WTC11 (cell line): ENCODE measurements around the gene CLMP. TPM values are rescaled to one million over a fixed set of nuclear protein-coding genes. Genes with fewer than 3 reads are reported as not detected.

Experiments used
- ATAC-seq: fragments of 200-7000 bp; cut with Tn5 transposase; 2 replicates; pipeline ENCODE4 v1.10.0; 2021; ENCODE audit warnings: mild to moderate bottlenecking, moderate library complexity
- CTCF ChIA-PET: fragments of 300-600 bp; sonication (Branson Sonifier 250); formaldehyde crosslinking; loops from one replicate; lab custom pipeline; 2021; ENCODE audit warnings: antibody characterized with exemption; lab: Charles Lee
- POLR2A ChIA-PET: fragments of 350-600 bp; sonication (Branson Sonifier 250); formaldehyde crosslinking; loops from one replicate; lab custom pipeline; 2021; ENCODE audit warnings: antibody characterized with exemption; lab: Charles Lee
- DNase-seq: peaks from one replicate; pipeline ENCODE4 v3.0.0; 2021; ENCODE audit warnings: low spot score
- H3K27ac Mint-ChIP-seq: 2 replicates; pipeline ENCODE4 v1.8.0; 2021; ENCODE audit warnings: mixed read lengths
- H3K27me3 Mint-ChIP-seq: 2 replicates; pipeline ENCODE4 v1.8.0; 2021; ENCODE audit warnings: low read depth, mild to moderate bottlenecking, moderate library complexity, mixed read lengths
- H3K36me3 Mint-ChIP-seq: 2 replicates; pipeline ENCODE4 v1.8.0; 2021; ENCODE audit warnings: mixed read lengths
- H3K4me1 Mint-ChIP-seq: 2 replicates; pipeline ENCODE4 v1.8.0; 2022; ENCODE audit warnings: mixed read lengths
- H3K4me3 Mint-ChIP-seq: 2 replicates; pipeline ENCODE4 v1.8.0; 2021; ENCODE audit warnings: mild to moderate bottlenecking, moderate library complexity, mixed read lengths
- H3K9me3 Mint-ChIP-seq: 2 replicates; pipeline ENCODE4 v1.8.0; 2021; ENCODE audit warnings: mixed read lengths
- CBFB ChIP-seq: sonication (generic); formaldehyde crosslinking; IDR thresholded peaks from 2 replicates; pipeline ENCODE4 v1.8.1; 2022; ENCODE audit warnings: mild to moderate bottlenecking, low read depth, missing genetic modification reagents
- CREM ChIP-seq: sonication (generic); formaldehyde crosslinking; IDR thresholded peaks from 2 replicates; pipeline ENCODE4 v1.8.1; 2022; ENCODE audit warnings: mild to moderate bottlenecking, missing genetic modification reagents, moderate library complexity
- GTF2I ChIP-seq: fragments of 250-450 bp; sonication (Bioruptor Pico); conservative IDR thresholded peaks from 2 replicates; pipeline ENCODE4 v1.4.0; 2021; ENCODE audit warnings: mild to moderate bottlenecking
- NR1H2 ChIP-seq: sonication (generic); formaldehyde crosslinking; IDR thresholded peaks from 2 replicates; pipeline ENCODE4 v1.9.0; 2021; ENCODE audit warnings: mild to moderate bottlenecking, moderate library complexity, missing genetic modification reagents
- PRRX2 ChIP-seq: fragments of 250-450 bp; sonication (Bioruptor Pico); IDR thresholded peaks from 2 replicates; pipeline ENCODE4 v1.8.0; 2021; ENCODE audit warnings: mild to moderate bottlenecking
- SOX15 ChIP-seq: fragments of 250-450 bp; sonication (Bioruptor Pico); IDR thresholded peaks from 2 replicates; pipeline ENCODE4 v1.9.0; 2021; ENCODE audit warnings: mild to moderate bottlenecking
- TCF7 ChIP-seq: sonication (generic); formaldehyde crosslinking; IDR thresholded peaks from 2 replicates; pipeline ENCODE4 v1.8.0; 2022; ENCODE audit warnings: mild to moderate bottlenecking, low read depth, missing genetic modification reagents, moderate library complexity
- ZNF219 ChIP-seq: sonication (generic); formaldehyde crosslinking; IDR thresholded peaks from 2 replicates; pipeline ENCODE4 v1.8.0; 2023; ENCODE audit warnings: missing genetic modification reagents, mild to moderate bottlenecking, borderline replicate concordance
- total RNA-seq: library from RNA; stranded (reverse); gene quantifications from 3 replicates; pipeline ENCODE4 v1.2.3, GENCODE V29; 2021
- TF ChIP-seq, protein P1 (sequence below): sonication (generic); formaldehyde crosslinking; IDR thresholded peaks from 2 replicates; pipeline ENCODE4 v1.8.1; 2023; ENCODE audit warnings: mild to moderate bottlenecking, missing genetic modification reagents, moderate library complexity
- TF ChIP-seq, protein P2 (sequence below): sonication (generic); formaldehyde crosslinking; IDR thresholded peaks from 2 replicates; pipeline ENCODE4 v1.8.0; 2023; ENCODE audit warnings: missing genetic modification reagents, mild to moderate bottlenecking, borderline replicate concordance
- TF ChIP-seq, protein P3 (sequence below): sonication (generic); formaldehyde crosslinking; IDR thresholded peaks from 2 replicates; pipeline ENCODE4 v1.8.0; 2022; ENCODE audit warnings: mild to moderate bottlenecking, missing genetic modification reagents
- TF ChIP-seq, protein P4 (sequence below): sonication (generic); formaldehyde crosslinking; IDR thresholded peaks from 2 replicates; pipeline ENCODE4 v1.8.1; 2022; ENCODE audit warnings: mild to moderate bottlenecking, missing genetic modification reagents, moderate library complexity, borderline replicate concordance
- TF ChIP-seq, protein P5 (sequence below): sonication (generic); formaldehyde crosslinking; IDR thresholded peaks from 2 replicates; pipeline ENCODE4 v1.8.1; 2023; ENCODE audit warnings: mild to moderate bottlenecking, missing genetic modification reagents
- TF ChIP-seq, protein P6 (sequence below): sonication (generic); formaldehyde crosslinking; IDR thresholded peaks from 2 replicates; pipeline ENCODE4 v1.8.1; 2023; ENCODE audit warnings: mild to moderate bottlenecking, missing genetic modification reagents, moderate library complexity

Gene CLMP
- total RNA-seq, 1 experiment from 2014 or later: 20.0 TPM

DNA sequence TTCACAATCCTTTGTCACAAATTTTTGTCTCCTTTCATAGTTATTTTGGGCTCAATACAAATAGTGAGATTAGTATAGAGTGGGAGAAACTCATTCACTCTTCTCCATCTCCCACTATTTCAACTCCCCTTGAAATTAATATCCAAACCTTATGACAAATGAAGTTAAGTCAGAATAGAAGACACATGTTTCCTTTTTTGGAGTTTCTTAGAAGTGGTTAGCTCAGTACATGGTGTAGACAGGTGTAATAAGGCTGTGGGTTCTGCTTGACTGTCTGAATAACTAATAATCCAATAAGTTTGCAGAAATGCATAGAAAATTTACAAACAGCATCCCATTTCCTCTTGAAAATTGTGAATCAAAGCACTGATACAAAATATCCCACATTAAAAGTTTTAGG is 122.3 kb downstream of the CLMP start (continued):
- TF ChIP-seq ZNF219 (CRISPR knock-in tag) (no peak), TCF7 (CRISPR knock-in tag) (no peak)

DNA sequence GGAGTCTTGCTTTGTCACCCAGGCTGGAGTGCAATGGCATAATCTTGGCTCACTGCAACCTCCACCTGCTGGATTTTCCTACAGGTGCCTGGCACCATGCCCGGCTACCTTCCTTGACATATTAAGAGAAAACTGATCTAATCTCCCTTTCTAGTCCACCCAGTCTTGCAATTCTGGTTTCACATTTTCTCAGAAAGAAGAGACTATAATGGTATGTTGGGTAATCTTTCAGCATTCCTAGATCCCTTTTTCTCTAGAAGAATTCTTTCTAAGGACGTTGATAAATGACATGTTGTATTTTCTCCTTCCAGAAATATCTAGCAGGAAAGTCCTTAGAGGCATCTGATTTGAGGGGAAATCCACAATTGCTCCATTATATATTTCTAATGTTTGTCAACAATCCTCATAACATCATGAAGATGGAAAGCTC is 122.7 kb downstream of the CLMP start:
- Mint-ChIP-seq H3K36me3 (peaks cover 5% of the 10 kb centered on the region; the same call in 1 of the 2 replicates), H3K9me3 (no peaks in the 10 kb centered on the region), H3K27ac (no peak overlapping the region)

More for the DNA sequence above, 122.7 kb downstream of the CLMP start:
- Mint-ChIP-seq H3K4me1 (peaks cover 36% of the 10 kb centered on the region), H3K27me3 (no peaks in the 10 kb centered on the region)
- POLR2A ChIA-PET: interaction anchor here (0.6 kb wide), 1 partner anchor 17 kb away, joined by 5 read pairs; no protein-coding TSS in a partner anchor
- TF ChIP-seq, protein P1, sequence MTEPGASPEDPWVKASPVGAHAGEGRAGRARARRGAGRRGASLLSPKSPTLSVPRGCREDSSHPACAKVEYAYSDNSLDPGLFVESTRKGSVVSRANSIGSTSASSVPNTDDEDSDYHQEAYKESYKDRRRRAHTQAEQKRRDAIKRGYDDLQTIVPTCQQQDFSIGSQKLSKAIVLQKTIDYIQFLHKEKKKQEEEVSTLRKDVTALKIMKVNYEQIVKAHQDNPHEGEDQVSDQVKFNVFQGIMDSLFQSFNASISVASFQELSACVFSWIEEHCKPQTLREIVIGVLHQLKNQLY: no peak
- TF ChIP-seq, protein P2, sequence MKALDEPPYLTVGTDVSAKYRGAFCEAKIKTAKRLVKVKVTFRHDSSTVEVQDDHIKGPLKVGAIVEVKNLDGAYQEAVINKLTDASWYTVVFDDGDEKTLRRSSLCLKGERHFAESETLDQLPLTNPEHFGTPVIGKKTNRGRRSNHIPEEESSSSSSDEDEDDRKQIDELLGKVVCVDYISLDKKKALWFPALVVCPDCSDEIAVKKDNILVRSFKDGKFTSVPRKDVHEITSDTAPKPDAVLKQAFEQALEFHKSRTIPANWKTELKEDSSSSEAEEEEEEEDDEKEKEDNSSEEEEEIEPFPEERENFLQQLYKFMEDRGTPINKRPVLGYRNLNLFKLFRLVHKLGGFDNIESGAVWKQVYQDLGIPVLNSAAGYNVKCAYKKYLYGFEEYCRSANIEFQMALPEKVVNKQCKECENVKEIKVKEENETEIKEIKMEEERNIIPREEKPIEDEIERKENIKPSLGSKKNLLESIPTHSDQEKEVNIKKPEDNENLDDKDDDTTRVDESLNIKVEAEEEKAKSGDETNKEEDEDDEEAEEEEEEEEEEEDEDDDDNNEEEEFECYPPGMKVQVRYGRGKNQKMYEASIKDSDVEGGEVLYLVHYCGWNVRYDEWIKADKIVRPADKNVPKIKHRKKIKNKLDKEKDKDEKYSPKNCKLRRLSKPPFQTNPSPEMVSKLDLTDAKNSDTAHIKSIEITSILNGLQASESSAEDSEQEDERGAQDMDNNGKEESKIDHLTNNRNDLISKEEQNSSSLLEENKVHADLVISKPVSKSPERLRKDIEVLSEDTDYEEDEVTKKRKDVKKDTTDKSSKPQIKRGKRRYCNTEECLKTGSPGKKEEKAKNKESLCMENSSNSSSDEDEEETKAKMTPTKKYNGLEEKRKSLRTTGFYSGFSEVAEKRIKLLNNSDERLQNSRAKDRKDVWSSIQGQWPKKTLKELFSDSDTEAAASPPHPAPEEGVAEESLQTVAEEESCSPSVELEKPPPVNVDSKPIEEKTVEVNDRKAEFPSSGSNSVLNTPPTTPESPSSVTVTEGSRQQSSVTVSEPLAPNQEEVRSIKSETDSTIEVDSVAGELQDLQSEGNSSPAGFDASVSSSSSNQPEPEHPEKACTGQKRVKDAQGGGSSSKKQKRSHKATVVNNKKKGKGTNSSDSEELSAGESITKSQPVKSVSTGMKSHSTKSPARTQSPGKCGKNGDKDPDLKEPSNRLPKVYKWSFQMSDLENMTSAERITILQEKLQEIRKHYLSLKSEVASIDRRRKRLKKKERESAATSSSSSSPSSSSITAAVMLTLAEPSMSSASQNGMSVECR (CRISPR knock-in tag): no peak
- TF ChIP-seq CREM (no peak), CBFB (no peak), GTF2I (CRISPR knock-in tag) (no peak), SOX15 (CRISPR knock-in tag) (no peak), NR1H2 (CRISPR knock-in tag) (no peak), PRRX2 (no peak)
- TF ChIP-seq, protein P3, sequence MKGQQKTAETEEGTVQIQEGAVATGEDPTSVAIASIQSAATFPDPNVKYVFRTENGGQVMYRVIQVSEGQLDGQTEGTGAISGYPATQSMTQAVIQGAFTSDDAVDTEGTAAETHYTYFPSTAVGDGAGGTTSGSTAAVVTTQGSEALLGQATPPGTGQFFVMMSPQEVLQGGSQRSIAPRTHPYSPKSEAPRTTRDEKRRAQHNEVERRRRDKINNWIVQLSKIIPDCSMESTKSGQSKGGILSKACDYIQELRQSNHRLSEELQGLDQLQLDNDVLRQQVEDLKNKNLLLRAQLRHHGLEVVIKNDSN (CRISPR knock-in tag): no peak
- TF ChIP-seq, protein P4, sequence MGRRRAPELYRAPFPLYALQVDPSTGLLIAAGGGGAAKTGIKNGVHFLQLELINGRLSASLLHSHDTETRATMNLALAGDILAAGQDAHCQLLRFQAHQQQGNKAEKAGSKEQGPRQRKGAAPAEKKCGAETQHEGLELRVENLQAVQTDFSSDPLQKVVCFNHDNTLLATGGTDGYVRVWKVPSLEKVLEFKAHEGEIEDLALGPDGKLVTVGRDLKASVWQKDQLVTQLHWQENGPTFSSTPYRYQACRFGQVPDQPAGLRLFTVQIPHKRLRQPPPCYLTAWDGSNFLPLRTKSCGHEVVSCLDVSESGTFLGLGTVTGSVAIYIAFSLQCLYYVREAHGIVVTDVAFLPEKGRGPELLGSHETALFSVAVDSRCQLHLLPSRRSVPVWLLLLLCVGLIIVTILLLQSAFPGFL (CRISPR knock-in tag): no peak
- TF ChIP-seq, protein P5, sequence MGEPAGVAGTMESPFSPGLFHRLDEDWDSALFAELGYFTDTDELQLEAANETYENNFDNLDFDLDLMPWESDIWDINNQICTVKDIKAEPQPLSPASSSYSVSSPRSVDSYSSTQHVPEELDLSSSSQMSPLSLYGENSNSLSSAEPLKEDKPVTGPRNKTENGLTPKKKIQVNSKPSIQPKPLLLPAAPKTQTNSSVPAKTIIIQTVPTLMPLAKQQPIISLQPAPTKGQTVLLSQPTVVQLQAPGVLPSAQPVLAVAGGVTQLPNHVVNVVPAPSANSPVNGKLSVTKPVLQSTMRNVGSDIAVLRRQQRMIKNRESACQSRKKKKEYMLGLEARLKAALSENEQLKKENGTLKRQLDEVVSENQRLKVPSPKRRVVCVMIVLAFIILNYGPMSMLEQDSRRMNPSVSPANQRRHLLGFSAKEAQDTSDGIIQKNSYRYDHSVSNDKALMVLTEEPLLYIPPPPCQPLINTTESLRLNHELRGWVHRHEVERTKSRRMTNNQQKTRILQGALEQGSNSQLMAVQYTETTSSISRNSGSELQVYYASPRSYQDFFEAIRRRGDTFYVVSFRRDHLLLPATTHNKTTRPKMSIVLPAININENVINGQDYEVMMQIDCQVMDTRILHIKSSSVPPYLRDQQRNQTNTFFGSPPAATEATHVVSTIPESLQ (CRISPR knock-in tag): no peak
- TF ChIP-seq, protein P6, sequence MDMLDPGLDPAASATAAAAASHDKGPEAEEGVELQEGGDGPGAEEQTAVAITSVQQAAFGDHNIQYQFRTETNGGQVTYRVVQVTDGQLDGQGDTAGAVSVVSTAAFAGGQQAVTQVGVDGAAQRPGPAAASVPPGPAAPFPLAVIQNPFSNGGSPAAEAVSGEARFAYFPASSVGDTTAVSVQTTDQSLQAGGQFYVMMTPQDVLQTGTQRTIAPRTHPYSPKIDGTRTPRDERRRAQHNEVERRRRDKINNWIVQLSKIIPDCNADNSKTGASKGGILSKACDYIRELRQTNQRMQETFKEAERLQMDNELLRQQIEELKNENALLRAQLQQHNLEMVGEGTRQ (CRISPR knock-in tag): no peak
- TF ChIP-seq, all 79 proteins: peak for 0
- DNase-seq (no peak), ATAC-seq (no peak)
- H3K4me3 Mint-ChIP-seq: no peak overlapping the region
- CTCF ChIA-PET: interaction anchor here (1.1 to 1.4 kb wide), 2 partner anchors 18 to 49 kb away, joined by 3 read pairs; no protein-coding TSS in a partner anchor
